GM15510 (cell line): ENCODE measurements around the gene ITGB2.

Source experiments
- POLR2A ChIP-seq: IDR thresholded peaks from 3 replicates; pipeline ENCODE4 v1.6.1; 2011; ENCODE audit warnings: borderline replicate concordance; ENCODE audit not compliant: insufficient read length; ENCODE audit errors: extremely low read depth

ITGB2 gene

GRCh38 chr21:44927587-44928461 lies 7.1 kb upstream of the ITGB2 start:
- peak; percentile 45 for TF ChIP-seq POLR2A

GRCh38 chr21:44927259-44927586 lies 6.5 kb upstream of the ITGB2 start:
- TF ChIP-seq POLR2A = no peak

GRCh38 chr21:44926331-44927101 lies 5.8 kb upstream of the ITGB2 start:
- peak; percentile 26 for TF ChIP-seq POLR2A

GRCh38 chr21:44925378-44925755 lies 4.7 kb upstream of the ITGB2 start:
- TF ChIP-seq POLR2A = no peak

- TF ChIP-seq POLR2A = no peak
Observed at GRCh38 chr21:44924606-44925377, 4.1 kb upstream of the ITGB2 start.

GRCh38 chr21:44923480-44924084 lies 2.9 kb upstream of the ITGB2 start:
- TF ChIP-seq POLR2A = no peak

GRCh38 chr21:44921928-44922327 lies 1.2 kb upstream of the ITGB2 start:
- TF ChIP-seq POLR2A = no peak

- TF ChIP-seq POLR2A = no peak
Observed at GRCh38 chr21:44919913-44920693, 596 bp downstream of the ITGB2 start.

GRCh38 chr21:44919111-44919912 lies 1.4 kb downstream of the ITGB2 start:
- TF ChIP-seq POLR2A = no peak

- TF ChIP-seq POLR2A = no peak
Observed at GRCh38 chr21:44918581-44919033, 2.1 kb downstream of the ITGB2 start.

GRCh38 chr21:44918107-44918470 lies 2.6 kb downstream of the ITGB2 start:
- TF ChIP-seq POLR2A = no peak

- TF ChIP-seq POLR2A = no peak
Observed at GRCh38 chr21:44917446-44918106, 3.1 kb downstream of the ITGB2 start.

GRCh38 chr21:44916965-44917364 lies 3.7 kb downstream of the ITGB2 start:
- no peak for TF ChIP-seq POLR2A
